Hematopoietic multipotent progenitor cell treated with erythropoietin and hydrocortisone succinate and interleukin-3 and kit ligand, for 4 days (in vitro differentiated cells): ENCODE data around the gene MACROD2.
"Not testable (repeated sequence)": the region's sequence is repeated elsewhere in the genome, so short reads cannot be mapped to it uniquely, and the experiment has no call there.

Experiments used
- DNase-seq: peaks from one replicate; pipeline ENCODE4 v3.0.0-alpha.2; 2015

The MACROD2 gene

GRCh38 chr20:14418376-14418775 lies 423.1 kb downstream of the MACROD2 start:
- no peak for DNase-seq

GRCh38 chr20:14422892-14423291 lies 427.6 kb downstream of the MACROD2 start:
- DNase-seq, result no peak

DNA sequence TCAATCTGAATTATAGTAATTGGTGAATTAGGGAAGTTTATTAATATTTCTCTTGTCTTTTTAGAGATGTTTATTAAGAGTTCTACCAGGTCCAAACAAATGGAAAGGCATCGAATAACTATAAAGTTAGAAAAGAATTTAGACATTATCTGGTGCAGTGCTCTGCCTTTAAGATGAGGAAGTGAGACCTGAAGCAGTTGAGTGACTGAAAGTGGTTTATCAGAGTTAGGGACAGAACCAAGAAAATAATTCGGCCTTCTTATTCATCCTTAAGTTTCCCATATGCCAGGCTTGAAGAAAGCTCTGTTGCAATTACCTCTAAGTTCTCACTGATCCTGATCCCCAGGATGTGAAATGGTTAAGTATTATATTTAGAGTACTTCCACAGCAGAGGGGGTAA lies 436.3 kb downstream of the MACROD2 start:
- DNase-seq, result no peak

GRCh38 chr20:14432085-14432484 lies 436.8 kb downstream of the MACROD2 start:
- no peak for DNase-seq

DNA sequence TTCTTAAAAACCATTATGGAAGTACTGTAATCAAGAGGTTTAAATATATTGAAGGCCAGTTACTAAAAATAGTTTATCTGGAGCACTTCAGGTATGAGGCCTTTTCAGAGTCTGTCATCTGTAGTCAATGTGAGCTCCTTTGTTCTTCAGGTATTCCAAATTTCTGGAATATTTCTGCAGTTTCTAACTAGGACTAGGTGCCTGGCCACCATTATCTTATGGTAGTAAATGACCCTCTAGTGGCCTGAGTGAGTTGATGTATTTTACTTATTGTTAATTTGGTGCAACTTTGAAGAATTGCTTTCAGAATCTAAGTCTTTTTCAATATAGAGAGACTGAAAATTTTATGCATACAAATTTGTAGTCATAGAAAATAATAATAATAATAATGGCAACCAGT lies 437.3 kb downstream of the MACROD2 start:
- no peak for DNase-seq

DNA sequence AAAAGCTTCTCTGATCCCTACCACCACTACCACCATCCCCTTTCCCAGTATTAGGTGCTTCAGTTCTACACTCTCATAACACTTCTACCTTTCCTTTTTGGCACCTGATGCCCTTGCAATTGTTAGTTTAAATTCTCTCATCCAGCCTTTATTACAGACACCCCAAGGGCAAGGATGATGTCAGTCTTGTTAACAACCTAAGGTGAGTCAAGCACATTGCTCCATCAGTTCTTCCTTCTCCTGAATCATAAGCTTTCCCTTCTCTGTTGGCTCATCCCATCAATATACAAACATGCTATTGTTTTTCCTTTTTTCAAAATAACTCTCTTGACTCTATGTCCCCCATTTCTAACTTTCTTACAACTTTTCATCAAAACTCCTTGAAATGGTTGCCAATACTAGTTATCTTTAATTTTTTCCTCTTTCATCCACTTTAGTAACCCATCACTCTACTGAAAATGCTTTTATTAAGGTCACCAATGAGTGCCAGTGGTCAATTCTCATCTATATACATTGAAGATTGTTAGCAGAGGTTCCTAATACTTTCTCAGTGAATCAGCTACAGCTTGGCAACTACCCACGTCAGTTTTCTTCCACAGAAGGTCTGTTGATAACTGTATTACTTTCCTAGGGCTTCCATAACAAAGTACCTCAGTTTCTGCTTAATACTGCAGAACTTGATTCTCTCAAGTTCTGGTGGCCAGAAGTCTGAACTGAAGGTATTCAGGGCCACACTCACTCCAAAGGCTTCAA lies 439.2 kb downstream of the MACROD2 start:
- DNase-seq, result no peak

DNA sequence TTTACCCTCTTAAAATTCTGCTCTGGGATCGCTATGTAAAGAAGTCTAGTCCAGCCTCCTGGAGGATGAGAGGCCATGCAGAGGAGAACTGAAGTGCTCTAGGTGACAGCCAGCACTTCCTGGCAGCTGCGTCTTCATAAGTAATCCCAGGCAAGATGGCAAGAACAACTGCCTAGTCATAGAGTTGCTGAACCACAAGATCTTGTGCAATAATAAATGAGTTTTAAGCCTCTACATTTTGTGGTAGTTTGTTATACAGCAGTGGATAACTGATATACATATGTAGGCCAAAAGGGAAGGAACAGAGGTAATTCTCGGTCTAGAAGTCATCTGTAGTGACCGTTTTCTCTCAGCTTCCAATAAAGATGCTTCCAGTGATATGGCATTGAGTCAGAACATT lies 445.9 kb downstream of the MACROD2 start:
- no peak for DNase-seq

GRCh38 chr20:14444106-14444505 lies 448.8 kb downstream of the MACROD2 start:
- no peak for DNase-seq

DNA sequence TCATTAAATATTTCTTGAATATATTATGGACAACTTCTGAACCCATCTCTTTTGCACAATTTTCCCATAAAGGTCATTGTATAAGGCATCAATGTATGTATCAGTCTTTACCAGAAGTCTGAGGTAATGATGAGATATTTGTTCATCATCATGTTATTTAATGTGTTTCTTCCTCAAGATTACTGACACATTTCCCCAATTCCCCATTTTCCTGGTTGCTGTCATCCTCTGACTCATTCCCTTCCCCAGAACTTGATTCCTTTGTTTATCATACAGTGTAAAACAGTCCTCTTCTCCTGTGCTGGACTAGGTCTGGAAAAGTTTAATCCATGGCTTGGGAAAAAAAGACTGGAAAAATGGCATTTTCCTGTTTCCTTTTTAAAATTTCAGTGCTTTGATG lies 450.0 kb downstream of the MACROD2 start:
- no peak for DNase-seq

DNA sequence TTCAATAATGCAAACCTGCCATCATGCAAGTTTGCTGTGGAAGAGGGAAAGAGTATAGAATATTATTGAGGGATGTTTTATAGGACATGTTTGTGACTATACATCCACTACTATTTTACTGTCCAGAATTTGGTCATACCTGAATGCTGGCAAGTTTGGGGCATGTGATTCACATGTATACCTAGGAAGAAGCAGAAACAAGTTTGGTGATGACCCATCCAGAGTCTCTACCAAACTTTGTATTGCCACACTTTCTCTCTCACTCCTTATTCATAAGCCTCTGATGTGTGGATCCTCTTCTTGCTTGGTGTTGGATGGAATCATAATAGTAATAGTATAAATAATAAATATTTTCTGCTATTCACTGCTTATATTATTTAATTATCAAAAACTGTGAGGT lies 450.6 kb downstream of the MACROD2 start:
- DNase-seq, result no peak

GRCh38 chr20:14446446-14446845 lies 451.1 kb downstream of the MACROD2 start:
- DNase-seq, result no peak

GRCh38 chr20:14449323-14449722 lies 454.0 kb downstream of the MACROD2 start:
- DNase-seq, result no peak

- no peak for DNase-seq
These were observed 454.9 kb downstream of the MACROD2 start for GRCh38 chr20:14450256-14450655.

GRCh38 chr20:14451458-14451857 lies 456.1 kb downstream of the MACROD2 start:
- DNase-seq, result no peak

- DNase-seq, result no peak
These were observed 457.9 kb downstream of the MACROD2 start for GRCh38 chr20:14453259-14453658.

- no peak for DNase-seq
These were observed 459.0 kb downstream of the MACROD2 start for GRCh38 chr20:14454296-14454695.

- not testable (repeated sequence) for DNase-seq
These were observed 471.9 kb downstream of the MACROD2 start for GRCh38 chr20:14467104-14467827.

- no peak for DNase-seq
These were observed 475.0 kb downstream of the MACROD2 start for GRCh38 chr20:14470231-14470899.

- DNase-seq, result no peak
These were observed 475.8 kb downstream of the MACROD2 start for GRCh38 chr20:14470977-14471661.

- DNase-seq, result no peak
These were observed 481.8 kb downstream of the MACROD2 start for GRCh38 chr20:14477125-14477524.

DNA sequence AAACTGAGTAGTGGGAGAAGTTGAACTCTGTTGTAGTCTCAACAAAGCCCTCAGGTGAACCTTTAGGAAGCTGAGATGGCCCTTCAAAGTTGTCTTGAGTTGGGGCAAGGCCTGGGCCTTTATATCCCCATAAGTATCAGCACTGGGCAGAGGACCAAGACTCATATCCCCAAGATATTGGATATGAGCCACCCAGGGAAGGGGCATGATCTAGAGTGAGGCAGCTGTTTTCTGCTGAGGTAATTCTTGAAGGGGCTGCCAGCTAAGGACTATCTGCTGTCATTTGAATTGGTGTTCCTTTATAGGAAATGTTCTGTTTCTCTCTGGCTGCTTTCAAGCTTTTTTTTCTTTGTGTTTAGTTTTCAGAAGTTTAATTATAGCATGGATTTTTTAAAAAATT lies 482.8 kb downstream of the MACROD2 start:
- DNase-seq, result no peak

GRCh38 chr20:14481863-14482262 lies 486.5 kb downstream of the MACROD2 start:
- DNase-seq, result no peak

GRCh38 chr20:14488212-14488611 lies 492.9 kb downstream of the MACROD2 start:
- DNase-seq, result no peak
